T-helper 1 cell (primary cell): ENCODE results near the gene RBM12.
"Not testable (repeated sequence)": the region's sequence is repeated elsewhere in the genome, so short reads cannot be mapped to it uniquely, and the experiment has no call there.

ENCODE experiments used
- DNase-seq, 5 donors: peaks; one replicate each; pipeline ENCODE4 v3.0.0-alpha.2; 2012 to 2020
- total RNA-seq, 4 donors: gene quantifications; one replicate each; lab custom pipeline; 2026; lab: John Stamatoyannopoulos, UW

RBM12 gene, protein sequence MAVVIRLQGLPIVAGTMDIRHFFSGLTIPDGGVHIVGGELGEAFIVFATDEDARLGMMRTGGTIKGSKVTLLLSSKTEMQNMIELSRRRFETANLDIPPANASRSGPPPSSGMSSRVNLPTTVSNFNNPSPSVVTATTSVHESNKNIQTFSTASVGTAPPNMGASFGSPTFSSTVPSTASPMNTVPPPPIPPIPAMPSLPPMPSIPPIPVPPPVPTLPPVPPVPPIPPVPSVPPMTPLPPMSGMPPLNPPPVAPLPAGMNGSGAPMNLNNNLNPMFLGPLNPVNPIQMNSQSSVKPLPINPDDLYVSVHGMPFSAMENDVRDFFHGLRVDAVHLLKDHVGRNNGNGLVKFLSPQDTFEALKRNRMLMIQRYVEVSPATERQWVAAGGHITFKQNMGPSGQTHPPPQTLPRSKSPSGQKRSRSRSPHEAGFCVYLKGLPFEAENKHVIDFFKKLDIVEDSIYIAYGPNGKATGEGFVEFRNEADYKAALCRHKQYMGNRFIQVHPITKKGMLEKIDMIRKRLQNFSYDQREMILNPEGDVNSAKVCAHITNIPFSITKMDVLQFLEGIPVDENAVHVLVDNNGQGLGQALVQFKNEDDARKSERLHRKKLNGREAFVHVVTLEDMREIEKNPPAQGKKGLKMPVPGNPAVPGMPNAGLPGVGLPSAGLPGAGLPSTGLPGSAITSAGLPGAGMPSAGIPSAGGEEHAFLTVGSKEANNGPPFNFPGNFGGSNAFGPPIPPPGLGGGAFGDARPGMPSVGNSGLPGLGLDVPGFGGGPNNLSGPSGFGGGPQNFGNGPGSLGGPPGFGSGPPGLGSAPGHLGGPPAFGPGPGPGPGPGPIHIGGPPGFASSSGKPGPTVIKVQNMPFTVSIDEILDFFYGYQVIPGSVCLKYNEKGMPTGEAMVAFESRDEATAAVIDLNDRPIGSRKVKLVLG
- total RNA-seq = 83.7 to 99.3 (median 93.5) reads per million in 4 donors

DNA sequence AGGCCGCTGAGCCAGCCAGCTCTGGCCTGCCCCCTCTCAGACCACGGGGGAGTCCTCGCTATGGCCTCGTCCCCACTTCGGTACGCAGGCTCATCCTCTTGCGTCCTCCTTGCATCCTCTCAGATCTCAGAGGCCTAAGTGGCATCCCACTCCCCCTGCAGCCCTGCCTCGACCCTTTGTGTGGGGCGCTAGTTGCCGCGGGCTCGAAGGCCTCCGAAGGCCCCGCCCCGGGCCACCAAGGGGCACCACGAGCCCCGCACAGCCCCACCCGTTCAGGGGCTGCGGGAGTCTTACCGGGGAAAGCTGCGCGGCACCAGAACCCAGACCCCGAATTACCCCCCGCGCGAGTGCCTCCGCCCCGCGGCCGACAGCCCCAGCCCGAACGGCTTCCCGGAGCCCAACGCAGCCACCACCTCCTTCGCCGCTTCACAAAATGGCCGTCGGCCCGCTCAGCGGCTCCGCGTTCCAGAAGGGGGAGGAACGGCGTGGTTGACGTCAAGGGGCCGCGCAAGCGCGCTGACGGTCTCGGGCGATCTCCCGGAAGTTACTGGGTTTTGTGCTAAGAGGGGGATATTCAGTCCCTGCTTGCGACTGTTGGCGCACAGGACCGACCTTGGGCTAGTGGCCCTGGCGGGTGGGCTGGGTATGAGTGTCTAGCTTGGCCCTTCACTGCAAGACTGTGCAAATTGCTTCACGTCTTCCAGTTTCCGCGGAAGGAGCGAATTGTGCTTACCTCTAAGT, at the start of gene RBM12, which contains the start of gene CPNE1:
Gene RBM12, minus strand, starts transcription at position 435 of the 741 bp plus-strand sequence. CDS start 9,578 bp downstream, outside the sequence.
Gene CPNE1, minus strand, starts transcription at position 435 of the 741 bp plus-strand sequence. CDS start 31,977 bp downstream, outside the sequence.
- DNase-seq = peak; percentile 85 to 92 (median 91)

DNA sequence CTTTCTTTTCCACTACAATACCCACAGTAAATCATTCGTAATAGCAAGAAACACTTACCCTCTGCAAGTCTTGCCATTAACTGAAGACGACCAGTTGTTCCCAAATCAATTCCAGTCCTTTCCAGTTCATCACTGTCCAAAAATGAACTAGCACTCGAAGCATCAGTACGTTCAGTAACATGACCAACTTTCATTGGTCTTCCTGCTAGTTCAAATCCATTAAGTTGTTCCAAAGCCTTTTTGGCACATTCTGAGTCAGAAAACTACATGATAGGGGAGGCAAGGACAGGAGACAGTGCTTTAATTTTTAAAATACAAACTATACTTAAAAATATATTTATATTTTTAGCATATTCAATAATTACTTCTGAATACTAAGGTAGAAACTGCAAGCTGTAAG, 49.4 kb upstream of the RBM12 start:
- no peak for DNase-seq

DNA sequence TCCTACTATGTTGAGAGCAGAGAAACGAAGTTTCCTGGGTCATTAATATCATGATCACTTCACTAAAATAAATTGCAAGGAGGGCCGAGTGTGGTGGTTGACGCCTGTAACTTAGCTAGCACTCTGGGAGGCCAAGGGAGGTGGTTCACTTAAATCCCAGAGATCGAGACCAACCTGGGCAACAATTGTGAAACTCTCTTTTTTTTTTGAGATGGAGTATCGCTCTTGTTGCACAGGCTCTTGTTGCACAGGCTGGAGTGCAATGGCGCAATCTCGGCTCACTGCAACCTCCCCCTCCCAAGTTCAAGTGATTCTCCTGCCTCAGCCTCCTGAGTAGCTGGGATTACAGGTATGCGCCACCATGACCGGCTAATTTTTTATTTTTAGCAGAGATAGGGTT, 48.4 kb upstream of the RBM12 start:
- DNase-seq = not testable (repeated sequence)

DNA sequence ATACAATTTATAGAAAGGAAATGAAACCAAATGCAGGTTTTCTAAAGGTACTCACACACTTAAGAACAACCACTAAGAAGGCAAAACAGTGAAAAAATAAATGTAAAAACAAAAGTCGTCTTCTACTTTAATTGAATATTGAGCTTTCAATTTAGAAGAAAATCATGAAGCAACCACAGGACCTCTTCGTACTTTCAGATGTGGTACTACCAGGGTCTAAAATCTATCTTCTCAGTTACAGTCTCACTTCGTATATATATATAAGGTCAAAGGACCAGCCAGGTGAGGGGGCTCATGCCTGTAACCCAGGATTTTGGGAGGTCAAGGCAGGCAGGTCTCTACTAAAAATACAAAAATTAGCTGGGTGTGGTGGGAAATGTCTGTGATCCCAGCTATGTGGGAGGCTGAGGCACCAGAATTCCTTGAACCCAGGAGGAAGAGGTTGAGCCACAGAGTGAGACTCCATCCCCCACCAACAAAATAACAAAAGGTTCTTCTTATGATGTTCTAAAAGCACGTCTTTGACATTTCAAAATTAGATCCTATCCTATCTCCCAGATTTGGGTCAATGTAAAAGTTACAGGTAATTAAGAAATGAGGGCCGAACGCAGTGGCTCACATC, 47.0 kb upstream of the RBM12 start:
- peak in 1 of 5 donors; percentile 56 for DNase-seq

DNA sequence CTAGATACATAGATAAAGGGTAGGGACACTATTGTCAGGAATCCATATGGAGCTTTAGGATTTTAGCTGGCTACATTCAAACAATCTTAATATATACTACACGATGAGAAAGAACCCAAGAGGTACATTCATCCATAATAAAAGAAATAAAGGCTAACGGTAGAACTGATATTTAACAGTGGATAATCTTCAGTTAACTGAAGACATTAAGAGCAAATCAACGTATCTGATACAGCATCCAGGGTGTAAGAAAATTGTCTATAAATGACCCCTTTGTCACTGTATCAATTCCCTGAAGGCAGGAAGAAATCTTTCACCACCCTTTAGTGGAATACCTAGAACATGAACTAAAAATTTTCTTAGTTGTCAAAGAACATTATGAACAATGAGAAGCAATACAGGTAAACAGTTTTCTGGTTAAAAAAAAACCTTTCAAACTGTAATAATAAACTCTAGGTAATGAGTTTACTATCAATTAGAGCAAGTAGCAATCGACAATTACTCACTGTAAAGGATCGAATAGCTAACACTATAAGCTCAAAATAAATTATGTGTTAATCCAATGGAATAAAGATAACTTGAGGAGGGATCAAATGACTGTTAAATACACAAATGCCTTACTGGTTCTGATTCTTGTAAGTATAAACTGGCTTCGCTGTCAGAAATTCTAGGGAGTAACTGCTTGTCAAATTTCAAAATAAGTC, 46.3 kb upstream of the RBM12 start:
- no peak for DNase-seq

DNA sequence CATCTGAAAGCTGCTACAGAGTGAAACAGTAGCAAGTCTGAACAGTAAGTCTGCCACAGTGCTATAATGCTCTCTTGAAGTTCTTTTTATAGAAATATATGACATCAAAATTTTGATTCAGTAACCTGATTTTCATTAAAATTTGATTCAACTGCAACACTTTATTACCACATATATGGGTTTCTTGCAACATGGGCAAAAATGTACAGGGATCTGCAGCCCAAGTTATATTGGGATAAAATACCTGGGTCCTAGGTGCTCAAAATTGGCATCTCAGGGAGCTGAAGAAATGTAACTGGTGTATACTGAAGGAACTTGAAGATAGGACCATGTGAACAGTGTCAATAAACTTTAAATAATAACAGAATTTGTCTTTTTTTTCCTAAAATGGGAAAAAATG, 45.3 kb upstream of the RBM12 start:
- no peak for DNase-seq

DNA sequence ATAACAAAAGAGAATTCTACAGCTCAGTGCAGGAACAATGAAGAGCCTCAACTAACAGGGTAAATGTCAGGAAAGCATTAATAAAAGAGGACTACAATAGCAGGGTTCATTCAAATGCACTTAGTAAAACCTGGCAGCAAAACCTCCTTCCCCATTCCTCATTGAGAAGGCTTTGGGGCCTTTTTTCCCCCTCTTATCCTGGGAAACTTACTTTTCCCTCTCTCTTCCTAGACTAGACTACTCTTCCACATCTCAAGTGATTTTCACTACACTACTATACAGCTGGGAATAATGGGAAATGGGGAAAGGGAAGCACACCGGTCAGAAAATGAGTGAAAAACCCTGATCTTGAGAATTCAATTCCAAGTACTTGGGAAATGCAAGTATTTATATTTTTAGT, 44.6 kb upstream of the RBM12 start:
- no peak for DNase-seq

DNA sequence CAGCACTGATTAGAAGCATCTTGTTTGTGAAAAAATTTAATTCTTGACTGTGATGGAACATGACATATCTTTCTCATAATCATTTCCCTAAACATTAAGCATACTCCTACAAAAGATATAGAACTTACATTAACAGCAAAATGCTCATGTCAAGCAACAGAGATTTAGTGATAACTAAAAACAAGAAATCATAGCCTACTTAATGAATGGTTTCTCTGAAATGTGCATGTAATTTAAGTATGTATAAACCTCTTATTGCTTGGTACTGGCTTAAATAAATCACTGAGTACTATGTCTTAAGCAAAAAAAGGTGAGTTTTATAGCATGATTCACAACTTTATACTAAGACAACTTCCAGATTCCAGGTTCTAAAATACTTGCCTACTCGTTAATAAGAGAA, 43.8 kb upstream of the RBM12 start:
- no peak for DNase-seq

DNA sequence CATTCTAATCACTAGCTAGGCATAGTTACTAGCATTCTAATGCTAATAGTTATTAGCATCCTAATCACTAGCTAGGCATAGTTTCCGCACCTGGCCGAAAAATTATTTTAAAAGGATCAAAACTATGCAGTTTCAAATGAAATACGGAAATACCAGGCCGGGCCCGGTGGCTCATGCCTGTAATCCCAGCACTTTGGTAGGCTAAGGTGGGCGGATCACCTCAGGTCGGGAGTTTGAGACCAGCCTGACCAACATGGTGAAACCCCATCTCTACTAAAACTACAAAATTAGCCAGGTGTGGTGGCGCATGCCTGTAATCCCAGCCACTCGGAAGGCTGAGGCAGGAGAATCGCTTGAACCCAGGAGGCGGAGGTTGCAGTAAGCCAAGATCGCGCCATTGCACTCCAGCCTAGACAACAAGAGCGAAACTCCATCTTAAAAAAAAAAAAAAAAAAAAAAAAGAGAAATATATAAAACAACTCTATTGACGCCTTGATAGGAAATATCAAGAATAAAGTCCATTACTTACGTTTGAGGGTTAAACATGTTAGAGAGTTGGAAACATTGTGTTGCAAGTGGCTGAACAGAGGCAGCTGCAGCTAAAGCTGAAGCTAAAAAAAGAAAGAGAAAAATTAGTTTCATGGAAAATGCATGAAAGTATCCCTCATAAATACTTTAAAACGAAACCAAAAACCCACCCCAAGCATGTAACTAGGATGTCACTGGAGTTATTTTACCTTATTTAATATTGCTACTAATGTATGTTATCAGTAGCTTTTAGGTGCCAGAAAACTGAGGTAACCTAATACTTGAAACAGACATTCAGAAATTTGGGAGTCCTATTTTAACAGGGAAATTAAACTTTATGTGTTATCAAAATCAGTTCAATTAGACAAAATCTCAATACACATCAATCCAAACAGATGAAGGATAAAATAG, 42.2 kb upstream of the RBM12 start:
- not testable (repeated sequence) for DNase-seq

DNA sequence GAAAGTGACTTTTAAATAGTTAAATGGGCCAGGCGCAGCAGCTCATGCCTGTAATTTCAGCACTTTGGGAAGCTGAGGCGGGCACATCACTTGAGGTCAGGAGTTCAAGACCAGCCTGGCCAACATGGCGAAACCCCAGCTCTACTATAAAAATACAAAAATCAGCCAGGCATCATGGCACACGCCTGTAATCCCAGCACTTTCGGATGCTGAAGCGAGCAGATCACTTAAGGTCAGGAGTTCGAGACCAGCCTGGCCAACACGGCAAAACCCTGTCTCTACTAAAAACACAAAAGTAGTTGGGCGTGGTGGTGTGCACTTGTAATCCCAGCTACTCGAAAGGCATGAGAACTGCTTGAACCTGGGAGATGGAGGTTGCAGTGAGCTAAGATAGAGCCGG, 41.2 kb upstream of the RBM12 start:
- DNase-seq = not testable (repeated sequence)

DNA sequence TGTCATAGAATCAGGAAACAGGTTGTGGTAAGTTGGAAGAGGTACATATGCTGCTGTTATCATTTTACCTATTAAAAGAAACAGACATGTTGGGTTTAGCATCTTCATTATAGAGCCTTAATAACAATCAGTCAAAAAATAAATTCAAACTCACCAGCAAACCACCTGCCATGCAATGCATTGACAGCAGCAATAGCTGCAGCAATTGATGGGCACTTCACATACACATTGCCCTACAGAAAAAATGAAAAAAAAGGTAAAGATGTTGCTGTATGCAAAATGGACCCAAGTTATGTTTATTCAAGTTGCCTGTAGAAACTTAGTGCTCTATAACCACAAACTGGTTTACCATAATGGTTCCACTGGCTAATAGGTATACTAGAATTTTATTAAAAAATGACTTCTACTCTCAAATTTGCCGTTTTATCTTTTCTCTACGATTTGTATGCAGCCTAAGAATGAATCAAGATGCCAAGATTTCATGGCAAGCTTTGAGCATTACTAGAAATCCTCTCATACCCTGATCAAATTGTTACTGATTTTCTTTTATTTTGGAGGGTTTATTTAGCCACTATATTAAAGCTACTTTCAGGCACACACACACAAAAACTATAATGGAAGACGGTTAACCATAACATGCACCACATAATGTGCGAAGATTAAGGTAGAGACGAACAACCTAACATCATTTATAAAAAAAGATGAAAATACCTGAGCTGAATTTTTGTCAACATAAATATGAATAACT, 40.0 kb upstream of the RBM12 start:
- DNase-seq = no peak

DNA sequence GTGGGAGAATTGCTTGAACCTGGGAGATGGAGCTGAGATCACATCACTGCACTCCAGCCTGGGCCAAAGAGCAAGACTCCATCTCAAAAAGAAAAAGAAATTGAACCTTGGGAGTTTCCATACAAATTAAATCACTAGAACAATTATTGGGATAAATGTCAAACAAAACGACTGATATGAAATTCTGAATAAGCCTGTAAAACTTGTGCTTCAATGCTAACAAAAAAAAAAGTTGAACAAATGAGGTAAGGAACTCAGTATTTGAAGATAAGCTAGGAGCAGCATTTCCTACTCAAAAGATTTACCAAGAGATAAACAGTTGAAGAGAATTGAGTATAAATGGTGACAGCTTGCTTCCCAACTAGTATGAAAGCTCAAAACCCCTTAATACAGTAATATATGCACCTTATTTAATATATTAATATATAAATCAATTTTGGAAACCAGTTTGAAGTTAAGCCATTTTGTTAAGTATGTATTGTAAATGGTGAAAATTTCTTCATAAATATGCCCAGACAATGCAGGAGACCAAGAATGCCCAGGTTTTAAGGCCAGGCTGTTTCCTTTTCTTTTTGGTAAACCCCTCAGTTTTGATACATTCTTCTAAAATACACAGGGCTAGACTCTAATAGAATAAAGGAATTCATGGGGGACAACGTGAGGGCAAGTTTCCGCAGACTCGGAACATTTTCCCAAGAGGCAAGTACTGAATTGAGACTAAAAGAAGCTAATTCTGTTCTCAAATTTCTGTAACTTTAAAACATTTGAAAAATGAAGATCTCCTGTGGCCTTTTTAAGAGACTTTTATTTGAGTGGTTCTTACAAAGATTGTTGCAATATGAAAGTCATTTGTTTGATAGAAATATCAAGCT, 38.4 kb upstream of the RBM12 start:
- DNase-seq = no peak

DNA sequence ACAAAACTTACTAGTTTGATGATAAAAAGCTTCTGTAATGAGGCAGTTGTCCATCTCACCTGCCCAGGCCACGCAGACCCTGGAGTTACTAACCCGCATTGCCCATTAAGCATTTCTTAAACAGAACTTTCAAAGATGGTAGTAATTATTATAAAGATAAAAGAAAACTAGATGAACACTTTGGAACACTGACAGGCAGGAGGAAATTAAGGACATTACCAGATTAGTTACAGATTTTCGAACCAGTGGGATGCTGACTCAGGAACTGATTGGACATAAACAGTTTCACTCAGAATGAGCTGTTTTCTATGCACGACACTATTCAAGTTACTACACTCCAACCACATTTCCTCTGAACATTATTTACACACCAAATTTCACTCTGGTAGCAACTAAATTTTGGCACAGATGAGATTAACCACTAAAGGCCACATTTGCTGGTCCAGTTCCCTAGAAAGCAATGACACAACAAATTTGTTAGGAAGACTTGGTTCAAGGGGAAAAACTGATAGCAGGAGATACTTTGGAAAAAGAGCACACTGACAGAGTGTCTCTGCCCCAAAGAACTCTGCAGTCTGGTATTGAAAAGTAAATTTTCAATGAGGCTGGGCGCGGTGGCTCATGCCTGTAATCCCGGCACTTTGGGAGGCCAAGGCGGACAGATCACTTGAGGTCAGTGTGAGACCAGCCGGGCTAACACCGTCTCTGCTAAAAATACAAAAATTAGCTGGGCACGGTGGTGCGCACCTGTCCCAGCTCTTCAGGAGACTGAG, 37.5 kb upstream of the RBM12 start:
- no peak for DNase-seq

DNA sequence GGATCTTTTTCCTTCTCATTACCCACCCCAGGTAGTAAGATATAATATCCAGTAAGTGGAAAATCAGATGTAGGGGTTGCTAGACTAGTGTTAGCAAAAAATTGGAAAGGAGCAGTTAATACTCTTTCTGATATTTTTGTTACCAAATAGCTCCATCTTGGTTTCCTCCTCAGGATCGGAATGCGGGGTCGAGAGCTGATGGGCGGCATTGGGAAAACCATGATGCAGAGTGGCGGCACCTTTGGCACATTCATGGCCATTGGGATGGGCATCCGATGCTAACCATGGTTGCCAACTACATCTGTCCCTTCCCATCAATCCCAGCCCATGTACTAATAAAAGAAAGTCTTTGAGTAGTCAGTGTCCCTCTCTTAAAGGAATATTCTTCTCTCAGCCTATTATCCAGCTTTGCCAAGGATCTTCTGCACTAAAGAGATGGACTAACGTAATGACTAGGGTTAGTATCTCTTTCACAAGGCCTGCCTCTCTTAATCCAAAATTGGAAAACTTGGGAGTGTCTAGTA, 36.0 kb upstream of the RBM12 start:
- no peak for DNase-seq

DNA sequence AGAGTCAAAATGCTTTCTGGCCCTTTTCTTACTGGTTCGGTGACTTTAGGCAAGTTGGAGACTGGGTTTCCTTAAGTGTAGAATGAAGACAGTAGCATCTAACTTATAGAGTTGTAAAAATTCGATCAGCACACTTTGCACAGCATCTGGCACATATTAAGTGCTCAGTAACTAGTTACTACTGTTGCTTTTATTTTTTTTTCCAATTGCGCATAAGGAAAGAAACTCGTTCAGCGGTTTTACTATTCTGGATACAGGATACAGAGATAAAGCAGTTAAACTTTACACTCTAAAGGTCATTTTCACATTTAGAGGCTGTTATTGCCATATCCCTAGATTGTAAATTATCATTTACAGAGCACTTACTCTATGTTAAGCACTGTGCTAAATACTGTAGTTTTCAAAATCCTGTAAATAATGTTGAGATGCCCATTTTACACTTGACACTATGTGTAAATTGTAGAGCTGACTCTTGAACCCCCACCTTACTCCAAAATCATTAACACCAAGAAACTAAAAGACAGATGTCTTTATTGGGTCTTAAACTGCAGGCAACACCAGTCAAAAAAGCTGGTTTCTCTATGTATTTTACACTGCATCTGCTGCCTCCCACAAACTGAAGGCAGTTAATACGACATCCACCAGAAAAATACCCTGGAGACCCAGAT, 35.4 kb upstream of the RBM12 start:
- no peak for DNase-seq

DNA sequence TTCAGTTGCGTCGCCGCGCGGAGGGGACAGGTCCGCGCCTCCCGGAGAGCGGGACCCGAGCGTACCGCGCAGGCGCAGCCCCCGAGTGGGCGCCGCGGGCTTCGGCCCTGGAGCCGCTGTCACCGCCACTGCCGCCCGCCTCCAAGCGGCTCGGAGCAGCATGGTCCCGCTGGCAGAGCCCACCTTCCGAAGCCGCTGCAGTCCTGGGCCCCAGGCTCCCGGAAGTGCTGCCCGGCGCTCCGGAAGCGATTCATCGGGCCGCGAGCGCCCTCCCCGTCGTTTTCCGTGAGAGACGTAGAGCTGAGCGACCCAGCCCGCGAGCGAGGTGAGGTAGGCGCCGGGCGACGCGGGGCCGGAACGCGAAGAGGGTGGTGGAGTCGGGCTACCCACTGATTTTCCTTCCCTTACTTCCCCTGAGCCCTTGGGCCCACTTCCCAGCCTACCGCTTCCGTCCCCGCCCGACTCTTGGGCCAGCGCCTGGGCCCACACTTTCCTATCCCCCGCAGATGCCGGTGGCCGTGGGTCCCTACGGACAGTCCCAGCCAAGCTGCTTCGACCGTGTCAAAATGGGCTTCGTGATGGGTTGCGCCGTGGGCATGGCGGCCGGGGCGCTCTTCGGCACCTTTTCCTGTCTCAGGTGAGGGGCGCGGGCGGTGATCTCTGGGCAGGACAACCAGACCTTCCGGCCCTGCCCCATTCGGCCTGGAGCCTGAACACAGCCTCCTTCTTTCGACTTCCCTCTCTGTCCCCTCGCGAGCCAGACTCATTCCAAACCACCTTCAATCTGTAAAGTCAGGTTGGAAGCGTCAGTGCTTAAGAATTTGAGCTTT, 34.6 kb upstream of the RBM12 start, which contains the start of the genes NFS1 and ROMO1:
Gene NFS1, minus strand, starts transcription at position 226 of the 830 bp plus-strand sequence. Its CDS starts 64 bp downstream, at position 162.
Gene ROMO1, plus strand, starts transcription at position 279 of the 830 bp plus-strand sequence. Its CDS starts 228 bp downstream, at position 507.
- DNase-seq = peak; percentile 70 to 85 (median 84)
